NCI-H1105 treated with DMSO at 0.1 percent for 48 hours (cell line): Measurements from ENCODE around the gene VCP.

Source experiments
- DNase-seq: peaks from one replicate; lab custom pipeline; 2025; lab: John Stamatoyannopoulos, UW

Gene VCP

GRCh38 chr9:35103660-35104191 lies 31.3 kb upstream of the VCP start:
- no peak for DNase-seq

DNA sequence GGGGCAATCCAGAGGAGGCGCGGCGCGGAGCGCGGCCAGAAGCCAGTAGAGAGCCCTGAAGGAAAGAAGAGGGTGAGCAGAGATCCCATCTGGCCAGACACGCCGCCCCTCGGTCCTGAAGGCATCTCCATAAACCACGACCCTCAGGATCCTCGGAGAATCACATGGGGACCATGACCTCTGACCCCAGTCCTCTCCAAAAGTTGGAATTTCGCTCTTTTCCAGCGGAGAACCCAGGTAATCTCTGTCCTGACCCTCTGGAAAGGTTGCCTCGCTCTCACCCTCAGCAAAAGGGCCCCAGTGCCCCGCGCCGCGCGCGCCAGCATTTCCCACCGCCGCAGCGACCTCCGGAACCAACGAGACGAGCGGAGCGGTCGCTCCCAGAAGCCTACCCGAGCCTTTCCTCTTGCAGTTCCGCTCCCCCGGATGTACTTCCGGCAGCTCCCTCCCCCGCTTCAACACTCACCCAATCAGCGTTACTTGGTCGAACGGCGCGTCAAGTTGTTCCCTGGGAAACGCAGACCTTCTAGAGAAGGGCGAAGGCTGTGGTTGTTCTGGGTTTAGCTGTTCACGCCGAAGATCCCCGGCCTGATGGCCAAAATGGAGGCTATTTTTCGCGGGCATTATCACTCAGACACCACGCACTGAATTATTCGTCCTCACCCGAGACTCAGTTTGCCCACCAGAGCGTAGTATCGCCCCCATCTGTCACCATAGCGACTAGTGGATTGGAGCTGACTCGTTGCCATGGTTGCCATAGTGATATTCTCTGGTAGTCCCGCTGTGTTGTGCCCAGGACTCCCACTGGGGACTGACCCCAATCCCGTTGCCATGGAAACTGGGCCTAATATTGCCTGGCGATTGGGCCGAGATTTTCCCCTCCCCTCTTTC lies 30.6 kb upstream of the VCP start, which contains the start of gene STOML2:
Gene STOML2, minus strand, starts transcription at position 363 of the 891 bp plus-strand sequence. Its CDS starts 37 bp downstream, at position 326.
- peak; percentile 93 for DNase-seq

DNA sequence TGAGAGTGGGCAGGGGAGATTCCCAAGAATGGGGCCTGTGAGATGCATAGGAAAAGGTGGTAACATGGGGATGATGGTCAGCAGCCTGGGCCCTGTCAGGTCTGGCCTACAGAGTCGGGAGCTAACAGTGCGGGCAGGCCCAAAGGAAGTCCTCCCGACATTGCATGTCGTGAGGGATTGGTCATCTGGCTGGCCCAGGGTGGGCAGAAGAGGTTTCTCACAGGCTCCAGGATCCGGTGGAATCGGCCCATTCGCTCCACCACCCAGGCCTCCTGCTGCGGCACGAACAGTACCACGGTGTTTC lies 30.0 kb upstream of the VCP start:
- no peak for DNase-seq

DNA sequence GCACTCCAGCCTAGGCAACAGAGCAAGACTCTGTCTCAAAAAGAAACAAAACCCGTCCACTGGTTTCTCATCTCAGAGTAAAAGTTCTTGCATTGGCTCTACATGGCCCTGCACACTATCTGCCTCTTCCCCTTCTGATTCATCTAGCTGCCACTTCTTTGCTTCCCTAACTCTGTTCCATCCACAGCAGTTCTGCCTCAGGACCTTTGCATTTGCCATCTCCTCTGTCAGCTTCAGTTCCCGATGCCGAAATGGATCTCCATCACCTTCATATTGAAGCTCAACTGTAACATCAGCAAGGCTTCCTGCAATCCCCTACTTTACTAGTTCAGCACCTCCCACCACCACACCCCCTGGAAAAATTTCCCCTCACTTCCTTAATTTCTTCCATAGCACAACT lies 25.1 kb upstream of the VCP start:
- DNase-seq, result no peak

DNA sequence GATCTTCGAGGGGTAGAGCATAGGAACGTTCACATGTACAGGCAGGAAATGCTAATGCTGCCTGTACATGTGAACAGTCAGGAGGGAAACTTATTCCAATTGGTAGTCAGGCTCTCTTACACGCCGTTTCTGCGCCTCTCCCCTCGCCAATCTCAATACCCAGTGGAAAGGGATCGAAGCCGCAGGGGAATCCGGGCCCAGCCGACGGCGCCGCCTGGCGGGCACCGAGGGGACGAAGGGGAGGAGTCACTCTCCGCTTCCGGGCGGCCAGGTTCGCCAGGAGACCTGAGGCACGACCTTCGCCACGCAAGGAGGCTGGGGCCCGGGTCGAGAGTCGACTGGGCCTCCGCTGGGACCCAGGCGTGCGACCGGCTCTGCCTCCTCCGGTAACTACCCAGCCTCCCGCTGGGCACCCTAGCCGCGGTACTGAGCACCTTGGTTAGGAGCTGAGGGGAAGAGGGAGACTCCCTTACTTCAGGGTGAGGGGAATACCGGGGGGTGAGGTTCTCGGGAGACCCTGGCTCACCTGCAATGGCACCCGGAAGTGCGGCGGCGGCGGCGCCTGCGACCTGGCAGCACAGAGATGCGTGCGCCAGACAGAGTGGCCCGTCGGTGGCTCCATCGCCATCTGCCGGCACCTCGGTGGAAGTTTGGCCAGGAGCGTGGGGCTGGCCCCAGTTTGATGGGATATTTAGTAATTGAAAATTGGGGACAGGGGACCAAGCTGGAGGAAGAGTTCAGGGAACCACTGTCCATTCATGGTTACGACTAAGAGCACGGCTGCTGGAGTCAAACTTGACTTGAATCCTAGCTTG lies 23.8 kb upstream of the VCP start, which contains the start of gene PIGO:
Gene PIGO, minus strand, starts transcription at position 557 of the 815 bp plus-strand sequence. CDS start 1,026 bp downstream, outside the sequence.
- peak; percentile 81 for DNase-seq

DNA sequence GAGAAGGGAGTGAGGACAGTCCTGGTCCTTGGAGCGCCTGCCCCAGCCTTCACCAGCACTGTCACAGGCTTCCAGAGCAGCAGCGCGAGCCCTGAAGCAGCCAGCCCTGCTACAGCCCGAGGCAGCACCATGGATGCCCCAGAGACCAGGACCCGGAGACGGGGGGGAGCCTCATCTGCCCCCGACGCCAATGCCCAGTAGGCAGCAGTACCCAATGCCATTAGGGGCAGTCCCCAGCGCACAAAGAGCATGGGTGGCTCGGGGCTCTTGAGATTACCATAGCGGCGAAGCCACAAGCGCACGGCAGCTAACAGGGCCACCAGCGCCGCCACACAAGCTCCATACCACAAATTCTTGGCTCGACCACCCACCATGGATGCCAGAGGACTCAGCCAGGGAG lies 19.1 kb upstream of the VCP start:
- DNase-seq, result no peak

DNA sequence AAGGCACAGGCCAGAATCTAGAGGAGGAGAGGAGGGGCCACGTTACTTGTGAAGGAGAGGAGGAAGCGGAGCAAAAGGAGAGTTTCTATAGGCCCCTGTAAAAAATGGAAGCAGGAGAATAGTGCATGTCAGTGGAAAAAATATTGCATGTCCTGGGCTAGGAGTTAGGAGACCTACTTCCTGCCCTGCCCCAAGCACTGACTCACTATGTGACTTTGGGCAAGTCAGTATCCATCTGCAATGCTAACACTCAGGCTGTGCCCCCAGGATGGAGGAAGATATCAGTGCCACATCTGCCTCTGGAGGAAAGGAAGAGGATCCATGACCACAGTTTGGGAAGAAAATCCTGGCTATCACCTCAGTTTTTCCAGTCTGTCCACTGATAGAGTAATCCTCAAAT lies 17.0 kb upstream of the VCP start:
- no peak for DNase-seq

DNA sequence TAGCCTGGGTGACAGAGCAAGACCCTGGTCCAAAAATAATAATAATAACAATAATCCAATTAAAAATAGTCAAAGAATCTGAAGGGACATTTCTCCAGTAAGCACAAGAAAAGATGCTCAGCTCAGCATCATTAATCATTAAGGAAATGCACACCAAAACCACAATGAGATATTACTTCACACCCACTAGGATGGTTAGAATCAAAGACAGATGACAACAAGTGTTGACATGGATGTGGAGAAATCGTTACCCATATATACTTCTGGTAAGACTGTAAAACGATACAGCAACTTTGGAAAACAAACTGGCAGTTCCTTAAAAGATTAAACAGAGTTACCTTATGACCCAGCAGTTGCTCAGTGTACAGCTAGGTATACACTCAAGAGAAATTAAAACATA lies 12.7 kb upstream of the VCP start:
- no peak for DNase-seq

DNA sequence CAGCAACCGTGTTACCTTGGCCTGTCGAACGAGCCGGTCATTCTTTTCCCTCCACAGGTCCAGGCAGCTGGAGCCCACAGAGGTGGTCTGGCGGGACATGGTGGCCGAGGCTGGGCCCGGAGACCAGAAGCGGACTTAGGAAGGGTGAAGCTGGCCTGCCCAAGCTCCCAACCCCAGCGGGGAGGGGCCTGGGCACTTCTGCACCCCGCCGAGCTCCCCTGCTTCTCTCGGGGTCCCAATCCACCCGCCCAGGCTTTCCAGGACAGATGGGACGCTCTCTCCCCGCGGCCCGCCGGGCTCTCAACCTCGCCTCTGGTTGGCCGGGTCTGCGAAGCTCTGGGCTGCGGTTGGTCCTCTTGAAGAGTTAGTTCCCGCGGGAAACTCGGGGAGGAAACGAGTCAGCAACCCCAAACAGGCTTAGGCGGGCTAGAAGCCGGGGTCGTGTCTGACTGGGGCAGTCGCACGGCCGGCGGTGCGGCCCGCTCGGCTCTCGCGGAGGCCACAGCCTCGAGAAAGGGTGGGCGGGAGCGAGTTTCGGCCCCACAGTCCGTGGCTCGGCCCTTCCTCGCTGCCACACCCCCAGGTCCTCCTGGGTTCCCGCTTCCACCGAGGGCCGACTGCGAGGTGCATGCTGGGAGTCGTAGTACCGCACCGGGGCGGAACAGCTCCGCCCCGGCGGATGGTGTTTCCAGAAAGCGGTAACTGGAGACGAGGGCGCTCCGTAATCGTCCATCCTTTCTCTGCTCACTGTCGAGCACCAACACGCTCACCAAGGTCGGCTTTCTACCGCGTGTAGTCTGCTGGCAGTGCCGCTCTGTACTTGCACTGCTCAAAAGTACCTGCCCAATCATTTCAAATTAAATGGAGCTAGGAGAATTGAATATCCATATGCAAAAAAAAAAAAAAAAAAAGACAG lies 7.3 kb upstream of the VCP start, which contains the start of gene FANCG:
Gene FANCG, minus strand, starts transcription at position 517 of the 916 bp plus-strand sequence. Its CDS starts 418 bp downstream, at position 99.
- peak; percentile 92 for DNase-seq

DNA sequence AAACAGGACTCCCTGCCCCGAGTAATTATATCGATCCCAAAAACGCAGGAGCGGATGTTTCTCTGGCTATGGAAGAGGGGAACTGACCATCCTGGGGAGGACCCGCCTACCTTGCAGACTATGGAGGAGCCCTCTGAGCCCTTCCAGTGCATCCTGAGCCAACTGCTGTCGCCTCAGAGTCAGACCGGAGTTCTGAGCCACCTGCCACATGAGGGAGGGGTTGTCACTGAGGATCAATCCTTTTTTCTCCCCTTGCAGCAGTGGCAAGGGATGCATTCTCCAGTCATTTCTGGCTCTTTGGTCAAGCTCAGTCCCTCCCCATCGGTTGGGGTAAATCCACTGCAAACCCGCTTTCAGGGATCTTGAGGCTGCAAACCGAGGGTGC lies 6.6 kb upstream of the VCP start:
- DNase-seq, result peak; percentile 18

DNA sequence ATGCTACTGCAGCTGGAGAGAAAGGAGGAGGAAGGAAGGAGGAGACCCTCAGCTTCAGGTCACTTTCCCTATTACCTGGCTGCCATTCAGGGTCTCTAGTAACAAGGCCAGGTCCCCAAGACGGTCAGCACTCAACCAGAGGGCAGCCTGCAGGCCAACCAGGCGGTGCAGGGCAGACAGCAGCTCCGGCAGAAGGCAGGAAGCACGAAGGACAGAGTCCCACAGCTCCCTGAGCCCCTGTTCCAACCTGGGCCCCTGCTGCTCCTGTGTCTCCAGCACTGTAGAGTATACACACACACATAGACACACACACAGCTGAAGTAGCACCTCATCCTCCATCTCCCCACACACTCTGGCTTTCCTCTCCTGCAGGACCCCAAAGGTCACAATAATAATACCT lies 5.6 kb upstream of the VCP start:
- DNase-seq, result no peak

- no peak for DNase-seq
These were observed 4.4 kb upstream of the VCP start for GRCh38 chr9:35076848-35077247.

DNA sequence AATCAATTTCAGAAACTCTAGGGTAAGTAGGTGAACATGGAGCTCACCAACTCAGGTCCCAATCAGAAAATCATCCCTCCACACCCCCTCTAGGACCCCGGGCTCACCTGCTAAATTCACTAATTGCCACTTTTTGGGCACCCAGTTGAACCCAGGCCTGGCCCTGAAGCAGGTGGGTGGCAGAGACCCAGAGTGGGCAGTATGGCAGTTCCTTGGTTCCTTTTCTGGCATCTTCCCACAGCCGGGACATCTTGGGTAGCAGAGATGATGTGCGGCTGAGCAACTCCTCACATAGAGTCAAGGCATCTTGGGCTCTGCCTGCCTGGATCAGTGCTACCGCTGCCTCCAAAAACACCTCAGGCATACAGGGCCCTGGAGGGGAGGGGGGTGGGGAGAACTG lies 2.9 kb upstream of the VCP start:
- no peak for DNase-seq

- no peak for DNase-seq
These were observed 2.4 kb upstream of the VCP start for GRCh38 chr9:35074791-35075190.

GRCh38 chr9:35074141-35074540 lies 1.7 kb upstream of the VCP start:
- DNase-seq, result no peak

- no peak for DNase-seq
These were observed 821 bp upstream of the VCP start for GRCh38 chr9:35073279-35073612.

GRCh38 chr9:35071814-35072460 lies 488 bp downstream of the VCP start:
- DNase-seq, result peak; percentile 55

- DNase-seq, result no peak
These were observed 1.3 kb downstream of the VCP start for GRCh38 chr9:35070823-35071813.

DNA sequence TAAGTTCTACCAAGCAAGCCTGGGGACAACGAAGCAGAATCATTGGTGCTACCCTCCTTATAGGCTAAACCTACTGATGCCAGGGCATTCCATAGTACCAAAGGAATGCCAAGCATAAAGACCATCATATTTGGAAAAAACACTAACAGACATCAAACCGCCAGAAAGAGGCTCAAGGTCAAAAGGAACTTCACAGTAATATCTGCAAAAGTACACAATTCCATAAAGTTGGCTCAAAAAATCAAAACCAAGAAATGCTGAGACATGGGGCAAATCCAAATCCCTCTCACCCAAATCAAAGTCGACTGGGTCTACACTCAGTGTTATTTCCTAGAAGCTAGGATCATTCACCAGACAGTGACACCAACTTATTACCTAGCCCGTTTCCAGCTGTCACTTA lies 3.4 kb downstream of the VCP start:
- no peak for DNase-seq

- DNase-seq, result no peak
These were observed 5.4 kb downstream of the VCP start for GRCh38 chr9:35067056-35067455.
